Astrocyte of the cerebellum (primary cell): ENCODE results near the gene DGKQ.

Experiments
- DNase-seq: peaks from one replicate; pipeline ENCODE4 v3.0.0-alpha.2; 2011; ENCODE audit warnings: low read depth
- H3K4me3 ChIP-seq: 2 replicates; pipeline ENCODE4 v1.5.1; 2011; ENCODE audit warnings: mild to moderate bottlenecking, low read depth, low read length, moderate library complexity
- CTCF ChIP-seq: IDR thresholded peaks from 2 replicates; pipeline ENCODE4 v1.5.1; 2012; ENCODE audit warnings: low read length, low read depth, moderate library complexity, mild to moderate bottlenecking; ENCODE audit errors: missing control alignments
- in situ Hi-C: cut with HindIII; loops from 2 replicates; pipeline ENCODE4 v1.10.0; 2017; ENCODE audit warnings: low sequenced_read_pairs

The DGKQ gene

GRCh38 chr4:1019320-1019719, 46.0 kb upstream of the DGKQ start:
- in situ Hi-C loops, result no loop called here
- DNase-seq, result no peak
- no peak for TF ChIP-seq CTCF
- no peak overlapping the region for H3K4me3 ChIP-seq

GRCh38 chr4:1018147-1019020, 45.0 kb upstream of the DGKQ start:
- no peak for DNase-seq
- in situ Hi-C loops, result no loop called here

GRCh38 chr4:1017706-1018105, 44.3 kb upstream of the DGKQ start:
- no peak for TF ChIP-seq CTCF
- in situ Hi-C loops, result no loop called here
- DNase-seq, result no peak
- no peak overlapping the region for H3K4me3 ChIP-seq

More at GRCh38 chr4:1018147-1019020, 45.0 kb upstream of the DGKQ start:
- TF ChIP-seq CTCF, result no peak
- H3K4me3 ChIP-seq, result no peak overlapping the region

- no peak overlapping the region for H3K4me3 ChIP-seq
- in situ Hi-C loops, result no loop called here
- no peak for DNase-seq
- TF ChIP-seq CTCF, result no peak
These were observed 43.8 kb upstream of the DGKQ start for GRCh38 chr4:1017211-1017610.

GRCh38 chr4:1015746-1016145, 42.4 kb upstream of the DGKQ start:
- TF ChIP-seq CTCF, result no peak
- no peak for DNase-seq
- no peak overlapping the region for H3K4me3 ChIP-seq
- in situ Hi-C loops, result no loop called here

GRCh38 chr4:1015179-1015578, 41.8 kb upstream of the DGKQ start:
- peak overlapping the region; percentile 26 for H3K4me3 ChIP-seq
- in situ Hi-C loops, result no loop called here
- TF ChIP-seq CTCF, result peak; percentile 49
- DNase-seq, result no peak
